OCI-LY1 (cell line): Measurements from ENCODE around the gene NID2.

Source experiments
- H2AFZ ChIP-seq: fragments of 200-600 bp; sonication (generic), shearing (Covaris generic); 2 replicates; pipeline ENCODE4 v1.6.0; 2014; ENCODE audit warnings: antibody characterized with exemption, mild to moderate bottlenecking, low read length
- H3F3A ChIP-seq: fragments of 200-600 bp; sonication (generic), shearing (Covaris generic); 2 replicates; pipeline ENCODE4 v1.6.0; 2014; ENCODE audit warnings: mild to moderate bottlenecking, antibody characterized with exemption, low read length, moderate library complexity; ENCODE audit not compliant: insufficient read depth
- H3K27ac ChIP-seq: fragments of 200-600 bp; sonication (generic); 2 replicates; pipeline ENCODE4 v1.5.1; 2014; ENCODE audit warnings: low read length, mixed run types, mild to moderate bottlenecking, low read depth; ENCODE audit not compliant: poor library complexity, severe bottlenecking
- H3K27me3 ChIP-seq: fragments of 200-600 bp; sonication (generic); 2 replicates; pipeline ENCODE4 v1.6.0; 2014; ENCODE audit warnings: antibody characterized with exemption, mild to moderate bottlenecking, low read length, moderate library complexity; ENCODE audit not compliant: insufficient read depth
- H3K36me3 ChIP-seq: fragments of 200-600 bp; sonication (generic); 2 replicates; pipeline ENCODE4 v1.6.1; 2014; ENCODE audit warnings: mild to moderate bottlenecking, antibody characterized with exemption, low read length, moderate library complexity, mixed read lengths; ENCODE audit not compliant: insufficient read depth
- H3K4me1 ChIP-seq: fragments of 200-600 bp; sonication (generic); 2 replicates; pipeline ENCODE4 v1.5.1; 2014; ENCODE audit warnings: mild to moderate bottlenecking, low read length, moderate library complexity; ENCODE audit not compliant: insufficient read depth, severe bottlenecking
- H3K4me2 ChIP-seq: fragments of 200-600 bp; sonication (generic), shearing (Covaris generic); 2 replicates; pipeline ENCODE4 v1.6.1; 2014; ENCODE audit warnings: low read length
- H3K4me3 ChIP-seq: fragments of 200-600 bp; sonication (generic); 2 replicates; pipeline ENCODE4 v1.5.1; 2014; ENCODE audit warnings: low read length, low read depth, mild to moderate bottlenecking, mixed read lengths; ENCODE audit not compliant: poor library complexity, severe bottlenecking
- H3K79me2 ChIP-seq: fragments of 200-600 bp; shearing (Covaris generic); 2 replicates; pipeline ENCODE4 v1.6.1; 2016; ENCODE audit warnings: mixed run types, low read length, mixed read lengths; ENCODE audit not compliant: insufficient read depth
- H3K9ac ChIP-seq: fragments of 200-600 bp; sonication (generic), shearing (Covaris generic); 2 replicates; pipeline ENCODE4 v1.6.1; 2014; ENCODE audit warnings: mild to moderate bottlenecking, low read length, mixed read lengths
- H3K9me2 ChIP-seq: fragments of 200-600 bp; sonication (generic), shearing (Covaris generic); 2 replicates; pipeline ENCODE4 v1.6.1; 2014; ENCODE audit warnings: low read depth, mild to moderate bottlenecking, low read length, mixed read lengths
- H3K9me3 ChIP-seq: fragments of 200-600 bp; shearing (Covaris generic); 2 replicates; pipeline ENCODE4 v1.6.1; 2014; ENCODE audit warnings: low read length, mixed read lengths
- H4K20me1 ChIP-seq: fragments of 200-600 bp; sonication (generic), shearing (Covaris generic); 2 replicates; pipeline ENCODE4 v1.6.0; 2016; ENCODE audit warnings: mild to moderate bottlenecking, low read length; ENCODE audit not compliant: insufficient read depth
- EZH2 ChIP-seq: fragments of 200-600 bp; sonication (generic), shearing (Covaris generic); IDR thresholded peaks from 2 replicates; pipeline ENCODE4 v1.8.0; 2017; ENCODE audit warnings: borderline replicate concordance, mixed run types, mild to moderate bottlenecking, antibody characterized with exemption, low read length, moderate library complexity, mixed read lengths
- TF ChIP-seq, protein P1 (sequence below): fragments of 200-600 bp; sonication (generic), shearing (Covaris generic); IDR thresholded peaks from 2 replicates; pipeline ENCODE4 v1.5.1; 2017; ENCODE audit warnings: mild to moderate bottlenecking, antibody characterized with exemption, low read length, moderate library complexity, mixed read lengths

NID2 gene

DNA sequence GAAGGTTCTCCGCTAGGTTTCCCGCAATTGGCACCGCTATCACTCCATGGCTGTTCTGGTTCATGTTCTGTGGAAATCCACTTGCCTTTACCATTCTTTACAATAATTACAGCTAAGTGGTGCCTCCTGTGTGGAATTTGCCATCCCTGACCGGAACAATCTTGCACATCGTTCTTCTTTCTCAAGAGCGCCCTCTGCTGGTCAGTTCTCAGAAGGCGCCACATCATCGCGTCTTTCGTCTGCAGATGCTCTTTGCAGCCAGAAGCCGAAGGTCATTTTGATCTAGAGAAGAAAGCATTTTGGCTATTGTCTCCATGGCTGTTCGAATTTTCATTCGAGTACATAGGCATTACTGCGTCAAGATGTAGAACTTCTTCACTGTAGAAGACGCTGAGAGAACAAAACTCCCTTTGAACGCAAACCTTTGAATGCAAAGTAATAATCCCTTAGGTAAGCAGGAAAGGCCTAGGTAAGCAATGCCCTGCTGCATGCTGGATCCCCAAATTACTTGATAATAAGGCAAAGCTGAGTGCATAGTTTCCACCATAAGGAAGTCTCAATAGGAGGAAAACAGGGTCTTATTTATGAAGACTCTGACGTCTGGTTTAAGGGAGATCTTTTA lies 89.7 kb downstream of the NID2 start:
- Histone ChIP-seq H3K4me1 (no peaks in the 10 kb centered on the region), H3K27ac (no peak overlapping the region), H3K4me2 (no peak overlapping the region), H3K9me3 (no peaks in the 10 kb centered on the region), H3K9ac (no peak overlapping the region), H3K4me3 (no peak overlapping the region), H4K20me1 (no peaks in the 10 kb centered on the region), H3K27me3 (no peaks in the 10 kb centered on the region), H3K79me2 (no peaks in the 10 kb centered on the region), H3K36me3 (no peaks in the 10 kb centered on the region), H3F3A (no peaks in the 10 kb centered on the region), H2AFZ (no peak overlapping the region), H3K9me2 (no peaks in the 10 kb centered on the region)
- TF ChIP-seq, protein P1, sequence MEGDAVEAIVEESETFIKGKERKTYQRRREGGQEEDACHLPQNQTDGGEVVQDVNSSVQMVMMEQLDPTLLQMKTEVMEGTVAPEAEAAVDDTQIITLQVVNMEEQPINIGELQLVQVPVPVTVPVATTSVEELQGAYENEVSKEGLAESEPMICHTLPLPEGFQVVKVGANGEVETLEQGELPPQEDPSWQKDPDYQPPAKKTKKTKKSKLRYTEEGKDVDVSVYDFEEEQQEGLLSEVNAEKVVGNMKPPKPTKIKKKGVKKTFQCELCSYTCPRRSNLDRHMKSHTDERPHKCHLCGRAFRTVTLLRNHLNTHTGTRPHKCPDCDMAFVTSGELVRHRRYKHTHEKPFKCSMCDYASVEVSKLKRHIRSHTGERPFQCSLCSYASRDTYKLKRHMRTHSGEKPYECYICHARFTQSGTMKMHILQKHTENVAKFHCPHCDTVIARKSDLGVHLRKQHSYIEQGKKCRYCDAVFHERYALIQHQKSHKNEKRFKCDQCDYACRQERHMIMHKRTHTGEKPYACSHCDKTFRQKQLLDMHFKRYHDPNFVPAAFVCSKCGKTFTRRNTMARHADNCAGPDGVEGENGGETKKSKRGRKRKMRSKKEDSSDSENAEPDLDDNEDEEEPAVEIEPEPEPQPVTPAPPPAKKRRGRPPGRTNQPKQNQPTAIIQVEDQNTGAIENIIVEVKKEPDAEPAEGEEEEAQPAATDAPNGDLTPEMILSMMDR: peak; percentile 94
- no peak for TF ChIP-seq EZH2

DNA sequence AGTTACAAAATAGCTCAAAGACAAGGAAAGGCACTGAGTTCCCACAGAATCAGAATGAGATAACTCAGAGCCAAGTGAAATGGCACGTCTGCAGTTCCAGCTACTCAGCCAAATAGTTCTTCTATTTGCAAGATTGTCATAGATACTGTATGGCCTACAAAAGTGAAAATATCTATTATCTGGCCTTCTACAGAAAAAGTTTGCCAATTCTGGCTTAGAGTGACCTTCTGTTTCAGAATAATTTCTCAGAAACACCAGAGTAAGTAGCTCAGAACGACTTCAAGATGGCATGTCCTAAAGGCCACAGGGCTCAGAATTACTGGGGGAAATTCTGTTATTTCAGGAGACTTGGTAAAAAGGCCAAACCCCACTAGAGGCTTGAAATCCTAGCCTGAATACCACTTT lies 90.2 kb downstream of the NID2 start:
- Histone ChIP-seq H3K27me3 (no peaks in the 10 kb centered on the region), H3K9ac (no peak overlapping the region), H3K36me3 (no peaks in the 10 kb centered on the region), H3K79me2 (no peaks in the 10 kb centered on the region), H3K4me3 (no peak overlapping the region), H2AFZ (no peak overlapping the region), H3K9me2 (no peaks in the 10 kb centered on the region), H3K9me3 (no peaks in the 10 kb centered on the region), H4K20me1 (no peaks in the 10 kb centered on the region), H3K27ac (no peak overlapping the region), H3K4me2 (no peak overlapping the region), H3K4me1 (no peaks in the 10 kb centered on the region), H3F3A (no peaks in the 10 kb centered on the region)
- no peak for TF ChIP-seq EZH2
- TF ChIP-seq, protein P1: no peak

DNA sequence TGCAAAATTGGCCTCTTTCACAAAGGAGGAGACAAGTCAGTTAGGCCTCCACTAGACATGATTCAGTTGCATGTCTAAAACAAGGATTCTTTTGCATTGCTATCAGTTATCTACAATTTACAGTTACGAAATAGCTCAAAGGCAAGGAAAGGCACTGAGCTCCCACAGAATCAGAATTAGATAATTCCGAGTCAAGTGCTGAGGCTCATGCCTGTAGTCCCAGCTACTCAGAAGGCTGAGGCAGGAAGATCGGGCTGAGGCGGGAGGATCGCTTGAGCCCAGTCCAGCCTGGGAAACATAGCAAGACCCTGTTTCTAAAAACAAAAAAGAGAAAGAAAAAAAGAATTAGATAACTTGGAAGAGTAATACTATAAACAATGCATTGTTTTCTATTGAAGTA lies 91.8 kb downstream of the NID2 start:
- Histone ChIP-seq H3K27ac (no peak overlapping the region), H3K9me2 (no peaks in the 10 kb centered on the region), H3K4me2 (no peak overlapping the region), H4K20me1 (no peaks in the 10 kb centered on the region), H3K4me1 (no peaks in the 10 kb centered on the region), H3K9ac (no peak overlapping the region), H3K36me3 (no peaks in the 10 kb centered on the region), H3K79me2 (no peaks in the 10 kb centered on the region), H2AFZ (no peak overlapping the region), H3F3A (no peaks in the 10 kb centered on the region), H3K4me3 (no peak overlapping the region), H3K27me3 (no peaks in the 10 kb centered on the region), H3K9me3 (no peaks in the 10 kb centered on the region)
- no peak for TF ChIP-seq EZH2
- TF ChIP-seq, protein P1: no peak
